Colonic mucosa (tissue), 4 donors: ENCODE data around the gene ABT1. TPM values are rescaled to one million over a fixed set of nuclear protein-coding genes. Genes with fewer than 3 reads are reported as not detected.
A peak's percentile ranks its signal among the peaks of the same experiment; 100 is the strongest.

ENCODE experiments used
- DNase-seq: peaks from one replicate; pipeline ENCODE4 v3.0.0-alpha.2; 2020
- H3K27ac ChIP-seq: fragments of 200-600 bp; one replicate; pipeline ENCODE4 v1.8.0; 2021
- H3K27me3 ChIP-seq: fragments of 200-600 bp; one replicate; pipeline ENCODE4 v1.8.0; 2021
- H3K36me3 ChIP-seq: fragments of 200-600 bp; one replicate; pipeline ENCODE4 v1.8.0; 2021
- H3K4me1 ChIP-seq: fragments of 200-600 bp; one replicate; pipeline ENCODE4 v1.8.0; 2021; ENCODE audit warnings: mild to moderate bottlenecking
- H3K4me3 ChIP-seq: fragments of 200-600 bp; one replicate; pipeline ENCODE4 v1.8.0; 2021
- H3K9ac ChIP-seq, 2 donors: one replicate each; pipeline ENCODE4 v1.7.0; 2013; ENCODE audit warnings: control low read depth in 2 of 2, low read depth in 2 of 2, low read length in 2 of 2
- H3K9me3 ChIP-seq: fragments of 200-600 bp; one replicate; pipeline ENCODE4 v1.8.0; 2021
- intact Hi-C: fragments of 100-400 bp; cut with DNase I; formaldehyde crosslinking; loops from one replicate; pipeline ENCODE4 v1.14.1; 2022
- total RNA-seq, 2 donors: library from RNA; stranded (reverse); fragmentation: NEBNext Ultra II Directional in 1 of 2; extraction: Animal tissue kit (Norgen Biotek cat#: 25700) in 1 of 2; gene quantifications; one replicate each; pipeline ENCODE4 v1.2.1, GENCODE V29; 2021
- TF ChIP-seq, protein P1 (sequence below): fragments of 200-600 bp; IDR thresholded peaks from one replicate; pipeline ENCODE4 v1.8.0; 2022; ENCODE audit warnings: antibody characterized with exemption, mild to moderate bottlenecking
- donor health status: healthy.
- donor health status: DM: no; HTN: no; CAD: no.
- donor health status: DM: no; HTN: no; CAD: no.

Gene ABT1
- total RNA-seq, 2 donors from 2014 or later, result 15.9 to 17.9 TPM

DNA sequence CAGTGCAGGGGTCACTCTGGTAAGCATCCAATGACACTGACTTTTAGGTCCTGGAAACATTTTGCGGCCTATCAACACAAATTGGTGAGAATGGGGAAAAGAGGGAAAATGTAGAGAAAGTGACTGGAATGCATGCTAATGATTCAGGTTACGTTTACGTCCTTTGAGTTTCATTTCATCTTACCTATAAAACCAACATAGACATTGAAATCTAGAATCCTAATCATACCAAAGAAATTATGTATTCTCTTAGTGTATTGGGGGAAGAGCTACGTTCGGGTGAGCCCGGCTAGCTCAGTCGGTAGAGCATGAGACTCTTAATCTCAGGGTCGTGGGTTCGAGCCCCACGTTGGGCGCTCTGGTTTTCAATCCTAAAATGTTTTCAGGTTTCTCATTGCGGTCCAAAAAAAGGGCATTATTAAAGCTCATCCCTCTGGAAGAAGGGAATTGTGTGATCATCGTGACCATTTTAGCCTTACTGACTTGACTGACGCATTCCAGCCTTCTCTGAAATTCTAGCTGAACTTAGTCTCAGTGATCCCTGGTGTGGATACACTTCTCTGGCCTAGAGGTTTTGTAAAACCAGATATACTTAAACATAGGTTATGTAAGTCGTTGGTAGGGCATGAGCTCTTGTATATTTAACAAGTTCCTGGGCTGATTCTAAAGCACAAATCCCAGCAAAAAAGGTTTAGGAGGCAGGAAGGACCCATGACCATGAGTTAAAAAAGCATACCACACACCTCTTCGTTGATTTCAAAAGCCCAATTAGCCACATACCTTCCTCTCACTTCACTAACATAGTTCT is 40.3 kb upstream of the ABT1 start:
- TF ChIP-seq, protein P1, sequence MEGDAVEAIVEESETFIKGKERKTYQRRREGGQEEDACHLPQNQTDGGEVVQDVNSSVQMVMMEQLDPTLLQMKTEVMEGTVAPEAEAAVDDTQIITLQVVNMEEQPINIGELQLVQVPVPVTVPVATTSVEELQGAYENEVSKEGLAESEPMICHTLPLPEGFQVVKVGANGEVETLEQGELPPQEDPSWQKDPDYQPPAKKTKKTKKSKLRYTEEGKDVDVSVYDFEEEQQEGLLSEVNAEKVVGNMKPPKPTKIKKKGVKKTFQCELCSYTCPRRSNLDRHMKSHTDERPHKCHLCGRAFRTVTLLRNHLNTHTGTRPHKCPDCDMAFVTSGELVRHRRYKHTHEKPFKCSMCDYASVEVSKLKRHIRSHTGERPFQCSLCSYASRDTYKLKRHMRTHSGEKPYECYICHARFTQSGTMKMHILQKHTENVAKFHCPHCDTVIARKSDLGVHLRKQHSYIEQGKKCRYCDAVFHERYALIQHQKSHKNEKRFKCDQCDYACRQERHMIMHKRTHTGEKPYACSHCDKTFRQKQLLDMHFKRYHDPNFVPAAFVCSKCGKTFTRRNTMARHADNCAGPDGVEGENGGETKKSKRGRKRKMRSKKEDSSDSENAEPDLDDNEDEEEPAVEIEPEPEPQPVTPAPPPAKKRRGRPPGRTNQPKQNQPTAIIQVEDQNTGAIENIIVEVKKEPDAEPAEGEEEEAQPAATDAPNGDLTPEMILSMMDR, result no peak
- intact Hi-C loops, result no loop called here
- Histone ChIP-seq H3K9ac (no peak overlapping the region), H3K27me3 (no peaks in the 10 kb centered on the region), H3K9me3 (no peaks in the 10 kb centered on the region), H3K27ac (no peak overlapping the region), H3K4me1 (no peaks in the 10 kb centered on the region), H3K4me3 (no peak overlapping the region), H3K36me3 (no peaks in the 10 kb centered on the region)
- DNase-seq, result no peak

DNA sequence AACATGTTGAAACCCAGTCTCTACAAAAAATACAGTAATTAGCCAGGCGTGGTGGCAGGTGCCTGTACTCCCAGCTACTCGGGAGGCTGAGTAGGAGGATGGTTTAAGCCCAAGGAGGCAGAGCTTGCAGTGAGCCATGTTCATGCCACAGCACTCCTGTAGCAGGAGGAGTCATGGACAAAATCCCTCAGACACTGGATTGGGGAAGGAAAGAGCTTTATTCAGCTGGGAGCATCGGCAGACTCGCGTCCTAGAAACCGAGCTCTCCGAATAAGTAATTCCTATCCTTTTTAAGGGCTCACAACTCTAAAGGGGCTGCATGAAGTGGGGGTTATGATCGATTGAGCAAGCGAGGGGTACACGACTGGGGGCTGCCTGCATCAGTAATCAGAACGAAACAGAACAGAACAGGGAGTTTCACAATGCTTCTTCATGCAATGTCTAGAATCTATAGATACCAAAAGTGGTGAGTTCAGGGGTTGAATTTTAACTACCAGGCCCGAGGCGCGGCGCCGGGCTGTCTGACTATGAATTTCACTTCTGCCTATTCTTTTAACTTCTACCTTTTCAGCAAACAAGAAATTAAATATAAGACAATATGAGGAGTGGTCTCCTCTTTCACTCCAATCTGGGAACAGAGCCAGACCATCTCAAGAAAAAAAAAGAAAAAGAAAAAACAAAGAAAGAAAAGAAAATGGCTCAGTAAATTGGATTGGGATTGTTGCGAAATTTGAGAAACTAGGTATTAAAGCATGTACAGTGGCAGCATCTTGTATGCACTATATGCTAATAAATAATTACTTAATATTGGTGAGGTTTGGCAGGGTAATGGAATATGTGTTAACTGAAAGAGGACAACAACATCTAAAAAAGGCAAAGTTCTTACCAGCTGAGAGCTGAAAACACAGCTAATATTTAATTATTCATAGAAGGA is 35.0 kb upstream of the ABT1 start:
- TF ChIP-seq, protein P1, result no peak
- Histone ChIP-seq H3K27me3 (no peaks in the 10 kb centered on the region), H3K27ac (no peak overlapping the region), H3K9me3 (no peaks in the 10 kb centered on the region), H3K4me3 (no peak overlapping the region), H3K9ac (no peak overlapping the region), H3K4me1 (no peaks in the 10 kb centered on the region), H3K36me3 (no peaks in the 10 kb centered on the region)
- DNase-seq, result no peak
- intact Hi-C loops, result no loop called here

DNA sequence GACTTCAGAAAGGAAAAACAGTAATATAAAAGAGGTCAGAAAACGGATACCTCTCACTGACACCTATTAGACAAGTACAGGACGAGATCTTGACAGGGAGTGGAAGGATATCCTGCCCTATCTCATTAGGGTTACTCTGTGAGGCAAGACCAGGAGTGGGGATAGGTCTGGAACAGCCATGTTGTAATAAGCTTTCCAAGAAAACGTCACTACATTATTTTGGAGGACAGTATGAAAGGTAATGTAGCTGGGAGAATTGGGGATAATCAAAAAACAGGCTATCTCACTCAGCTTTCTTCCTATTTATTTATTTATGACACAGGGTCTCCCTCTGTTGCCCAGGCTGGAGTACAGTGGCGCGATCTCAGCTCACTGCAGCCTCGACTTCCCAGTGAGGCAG is 33.3 kb upstream of the ABT1 start:
- H3K9me3 ChIP-seq, result no peaks in the 10 kb centered on the region
- no peak for DNase-seq
- TF ChIP-seq, protein P1, result no peak
- no peak overlapping the region for H3K9ac ChIP-seq
- H3K4me3 ChIP-seq, result no peak overlapping the region
- no peak overlapping the region for H3K27ac ChIP-seq
- no peaks in the 10 kb centered on the region for H3K36me3 ChIP-seq
- H3K27me3 ChIP-seq, result no peaks in the 10 kb centered on the region
- intact Hi-C loops, result no loop called here
- no peaks in the 10 kb centered on the region for H3K4me1 ChIP-seq

DNA sequence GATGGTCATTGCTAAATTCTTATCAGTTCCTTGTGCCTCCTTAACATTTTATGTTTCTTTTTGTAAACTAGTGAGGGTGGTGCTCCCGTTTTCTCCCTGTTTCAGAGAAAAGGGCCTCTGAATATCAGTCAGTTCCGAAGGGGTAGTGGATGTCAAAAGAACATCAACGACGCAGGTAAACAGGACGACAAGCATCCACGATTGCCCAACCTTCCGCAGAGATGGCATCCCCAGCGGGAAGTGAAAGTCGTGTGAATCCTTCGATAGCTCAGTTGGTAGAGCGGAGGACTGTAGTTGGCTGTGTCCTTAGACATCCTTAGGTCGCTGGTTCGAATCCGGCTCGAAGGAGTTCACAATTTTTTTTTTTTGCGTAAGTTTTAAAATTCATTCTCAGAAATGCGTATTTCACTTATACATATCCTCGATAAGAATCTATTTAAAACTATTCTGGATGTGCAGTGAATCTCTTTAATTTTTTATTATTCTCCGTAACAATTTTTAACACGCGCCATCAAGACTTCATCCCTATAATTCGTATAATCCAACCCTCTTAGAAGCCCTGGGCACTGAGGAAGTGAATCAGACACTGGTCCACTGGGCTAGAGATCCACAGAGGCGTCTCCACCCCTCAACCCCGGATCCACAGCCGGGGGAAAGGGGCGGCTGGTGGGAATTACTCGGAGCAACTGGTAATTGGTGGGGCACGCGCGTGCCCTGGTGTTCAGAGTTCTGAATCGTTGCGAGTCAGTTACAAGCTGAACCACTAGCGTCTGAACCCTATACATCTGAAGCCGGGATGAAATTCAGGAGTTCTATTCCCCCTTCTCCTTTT is 27.9 kb upstream of the ABT1 start:
- Histone ChIP-seq H3K4me1 (peaks cover 4% of the 10 kb centered on the region), H3K36me3 (no peaks in the 10 kb centered on the region), H3K27ac (no peak overlapping the region), H3K4me3 (peak overlapping the region; percentile 41), H3K9me3 (no peaks in the 10 kb centered on the region), H3K27me3 (no peaks in the 10 kb centered on the region), H3K9ac (peak overlapping the region in 1 of 2 donors; percentile 48)
- TF ChIP-seq, protein P1, result no peak
- peak; percentile 99 for DNase-seq
- intact Hi-C loops, result no loop called here

DNA sequence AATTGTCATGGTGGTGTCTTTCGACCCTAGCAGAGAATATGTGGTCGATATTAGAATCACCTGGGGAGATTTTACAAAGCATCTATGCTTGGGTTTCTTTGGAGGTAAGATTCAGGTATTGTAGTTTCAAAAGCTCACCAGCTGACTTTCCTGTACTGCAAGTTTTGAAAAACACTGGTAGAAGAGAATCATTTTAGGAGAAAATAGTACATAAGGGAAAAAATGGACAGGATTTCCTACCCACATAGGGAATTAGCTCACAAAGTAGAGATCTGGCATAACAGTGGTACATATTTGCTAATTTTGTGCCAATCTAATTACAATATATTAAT is 27.4 kb upstream of the ABT1 start:
- intact Hi-C loops, result no loop called here
- Histone ChIP-seq H3K27ac (no peak overlapping the region), H3K4me1 (peaks cover 4% of the 10 kb centered on the region), H3K9ac (no peak overlapping the region), H3K4me3 (peak overlapping the region; percentile 41), H3K36me3 (no peaks in the 10 kb centered on the region), H3K9me3 (no peaks in the 10 kb centered on the region), H3K27me3 (no peaks in the 10 kb centered on the region)
- TF ChIP-seq, protein P1, result no peak
- DNase-seq, result no peak
